ENCODE results near the gene INAVA. TPM values are rescaled to one million over a fixed set of nuclear protein-coding genes. Genes with fewer than 3 reads are reported as not detected.
"Not testable (repeated sequence)": the region's sequence is repeated elsewhere in the genome, so short reads cannot be mapped to it uniquely, and the experiment has no call there.

The INAVA gene
- total and polyA plus RNA-seq, 2 donors = 2.7 to 6.4 TPM

GRCh38 chr1:200907611-200908097, 13.0 kb downstream of the INAVA start:
- peaks cover 0 to 1% of the 10 kb centered on the region in 2 donors for H3K9me3 ChIP-seq (ENCODE audit: control insufficient read depth in 2 of 2, insufficient read depth in 1 of 2, low read length in 1 of 2)
- H3K27ac ChIP-seq (ENCODE audit: low read depth in 1 of 2, low read length in 1 of 2) = no peak overlapping the region
- no peak for DNase-seq (ENCODE audit: low read depth in 6 of 9, low spot score in 9 of 9)
- H3K27me3 ChIP-seq (ENCODE audit: control insufficient read depth in 2 of 2, insufficient read depth in 1 of 2, low read length in 1 of 2) = peaks cover 0 to 2% of the 10 kb centered on the region in 2 donors
- peaks cover 0 to 7% of the 10 kb centered on the region in 2 donors for H3K4me1 ChIP-seq (ENCODE audit: control insufficient read depth in 2 of 2, insufficient read depth in 2 of 2, low read length in 2 of 2)
- H3K4me3 ChIP-seq (ENCODE audit: low read length in 2 of 2) = no peak overlapping the region
- H3K36me3 ChIP-seq (ENCODE audit: control insufficient read depth in 2 of 2, insufficient read depth in 2 of 2, low read length in 1 of 2) = no peaks in the 10 kb centered on the region
- WGBS = 92% methylated on average over 5 of the region's 5 CpGs

DNA sequence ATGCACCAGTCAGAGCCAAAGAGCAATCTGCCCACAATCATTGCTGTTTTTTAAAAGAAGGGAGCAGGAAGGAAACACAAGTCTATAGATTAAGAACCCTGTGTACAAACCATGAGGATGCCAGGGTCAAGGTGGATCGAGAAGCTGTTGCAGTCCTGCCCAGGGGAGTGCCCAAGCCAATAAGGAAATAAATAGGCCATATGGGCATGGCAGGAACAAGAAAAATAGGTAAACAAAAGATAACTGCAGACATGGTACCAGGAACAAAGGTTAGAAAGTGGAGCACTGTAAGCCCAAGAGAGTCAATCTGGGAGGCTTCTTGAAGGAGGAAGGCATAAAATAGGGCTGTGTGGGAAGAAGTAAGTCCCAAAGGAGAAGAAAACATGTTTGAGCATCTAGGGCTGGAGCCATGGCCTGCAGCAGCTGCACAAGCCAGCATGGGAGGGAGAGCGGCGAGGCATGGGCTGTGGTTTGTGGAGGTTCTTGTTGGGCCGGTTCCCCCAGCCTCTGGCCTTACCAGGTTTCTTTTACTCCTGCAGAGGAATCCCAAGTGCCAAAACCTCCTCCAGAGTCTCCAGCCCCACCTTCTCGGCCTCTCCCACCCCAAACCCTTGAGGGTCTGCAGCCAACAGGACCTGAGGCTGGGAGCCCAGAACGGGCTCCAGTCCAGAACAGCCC, 13.6 kb downstream of the INAVA start:
- Histone ChIP-seq H3K27me3 (ENCODE audit: control insufficient read depth in 2 of 2, insufficient read depth in 1 of 2, low read length in 1 of 2) (peaks cover 0 to 2% of the 10 kb centered on the region in 2 donors), H3K4me1 (ENCODE audit: control insufficient read depth in 2 of 2, insufficient read depth in 2 of 2, low read length in 2 of 2) (peaks cover 0 to 7% of the 10 kb centered on the region in 2 donors), H3K27ac (ENCODE audit: low read depth in 1 of 2, low read length in 1 of 2) (no peak overlapping the region), H3K4me3 (ENCODE audit: low read length in 2 of 2) (no peak overlapping the region), H3K9me3 (ENCODE audit: control insufficient read depth in 2 of 2, insufficient read depth in 1 of 2, low read length in 1 of 2) (peaks cover 0 to 1% of the 10 kb centered on the region in 2 donors), H3K36me3 (ENCODE audit: control insufficient read depth in 2 of 2, insufficient read depth in 2 of 2, low read length in 1 of 2) (no peaks in the 10 kb centered on the region)
- 95% methylated on average over 6 of the region's 6 CpGs for WGBS
- DNase-seq (ENCODE audit: low read depth in 6 of 9, low spot score in 9 of 9) = no peak

DNA sequence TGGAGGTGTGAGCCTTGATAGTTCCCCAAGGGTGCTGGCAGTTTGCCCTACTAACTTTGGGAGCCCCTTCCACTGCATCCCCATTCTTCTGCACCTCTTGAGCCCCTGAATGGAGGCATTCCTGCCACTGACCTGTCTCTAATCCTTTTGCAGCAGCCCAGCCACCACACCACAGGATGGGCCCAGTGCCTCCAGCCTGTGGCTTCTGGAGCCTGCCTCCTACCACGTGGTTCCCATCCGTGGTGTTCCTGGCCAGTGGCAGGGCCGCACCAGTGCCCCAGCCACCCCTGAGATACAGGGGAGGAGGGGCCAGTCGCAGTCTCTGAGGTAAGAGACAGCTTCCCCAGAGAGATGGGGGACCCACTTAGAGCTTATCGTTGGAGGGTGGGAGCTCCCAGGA, 14.4 kb downstream of the INAVA start:
- no peak overlapping the region for H3K27ac ChIP-seq (ENCODE audit: low read depth in 1 of 2, low read length in 1 of 2)
- peaks cover 0 to 1% of the 10 kb centered on the region in 2 donors for H3K9me3 ChIP-seq (ENCODE audit: control insufficient read depth in 2 of 2, insufficient read depth in 1 of 2, low read length in 1 of 2)
- H3K27me3 ChIP-seq (ENCODE audit: control insufficient read depth in 2 of 2, insufficient read depth in 1 of 2, low read length in 1 of 2) = peaks cover 0 to 2% of the 10 kb centered on the region in 2 donors
- no peaks in the 10 kb centered on the region for H3K36me3 ChIP-seq (ENCODE audit: control insufficient read depth in 2 of 2, insufficient read depth in 2 of 2, low read length in 1 of 2)
- WGBS = 88% methylated on average over 5 of the region's 5 CpGs
- no peak overlapping the region for H3K4me3 ChIP-seq (ENCODE audit: low read length in 2 of 2)
- H3K4me1 ChIP-seq (ENCODE audit: control insufficient read depth in 2 of 2, insufficient read depth in 2 of 2, low read length in 2 of 2) = peaks cover 0 to 7% of the 10 kb centered on the region in 2 donors
- no peak for DNase-seq (ENCODE audit: low read depth in 6 of 9, low spot score in 9 of 9)

DNA sequence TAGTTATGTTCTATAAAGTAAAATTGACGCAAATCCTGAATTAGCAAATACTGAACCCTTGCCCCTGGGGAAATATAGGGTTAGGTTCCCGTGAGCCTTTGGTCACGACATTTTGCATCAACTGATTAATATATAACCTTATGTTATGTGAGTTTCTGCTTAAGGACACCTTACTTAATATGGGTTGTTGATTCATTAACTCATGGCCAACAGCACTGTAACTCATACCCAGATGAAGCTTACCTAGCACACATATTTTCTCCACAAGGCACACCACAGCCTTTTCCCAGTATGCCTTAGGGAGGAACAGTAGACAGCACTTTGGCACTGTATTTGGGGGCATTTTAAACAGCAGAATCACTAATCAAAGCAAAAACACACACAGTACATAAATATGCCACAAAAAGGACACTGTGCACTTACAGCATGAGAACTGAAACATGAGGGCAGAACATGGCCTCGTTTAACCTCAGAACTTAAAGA, 15.1 kb downstream of the INAVA start:
- H3K27ac ChIP-seq (ENCODE audit: low read depth in 1 of 2, low read length in 1 of 2) = no peak overlapping the region
- H3K36me3 ChIP-seq (ENCODE audit: control insufficient read depth in 2 of 2, insufficient read depth in 2 of 2, low read length in 1 of 2) = no peaks in the 10 kb centered on the region
- peaks cover 0 to 1% of the 10 kb centered on the region in 2 donors for H3K9me3 ChIP-seq (ENCODE audit: control insufficient read depth in 2 of 2, insufficient read depth in 1 of 2, low read length in 1 of 2)
- H3K27me3 ChIP-seq (ENCODE audit: control insufficient read depth in 2 of 2, insufficient read depth in 1 of 2, low read length in 1 of 2) = peaks cover 0 to 2% of the 10 kb centered on the region in 2 donors
- WGBS = 84% methylated on average over 4 of the region's 4 CpGs
- no peak overlapping the region for H3K4me3 ChIP-seq (ENCODE audit: low read length in 2 of 2)
- no peak for DNase-seq (ENCODE audit: low read depth in 6 of 9, low spot score in 9 of 9)
- H3K4me1 ChIP-seq (ENCODE audit: control insufficient read depth in 2 of 2, insufficient read depth in 2 of 2, low read length in 2 of 2) = peaks cover 0 to 7% of the 10 kb centered on the region in 2 donors

- H3K4me3 ChIP-seq (ENCODE audit: low read length in 2 of 2) = no peak overlapping the region
- H3K27ac ChIP-seq (ENCODE audit: low read depth in 1 of 2, low read length in 1 of 2) = no peak overlapping the region
- no peak for DNase-seq (ENCODE audit: low read depth in 6 of 9, low spot score in 9 of 9)
- WGBS = 96% methylated on average over 24 of the region's 24 CpGs
- H3K36me3 ChIP-seq (ENCODE audit: control insufficient read depth in 2 of 2, insufficient read depth in 2 of 2, low read length in 1 of 2) = no peaks in the 10 kb centered on the region
- peaks cover 0 to 6% of the 10 kb centered on the region in 2 donors for H3K4me1 ChIP-seq (ENCODE audit: control insufficient read depth in 2 of 2, insufficient read depth in 2 of 2, low read length in 2 of 2)
- peaks cover 0 to 2% of the 10 kb centered on the region in 2 donors for H3K27me3 ChIP-seq (ENCODE audit: control insufficient read depth in 2 of 2, insufficient read depth in 1 of 2, low read length in 1 of 2)
- peaks cover 1 to 3% of the 10 kb centered on the region in 2 donors for H3K9me3 ChIP-seq (ENCODE audit: control insufficient read depth in 2 of 2, insufficient read depth in 1 of 2, low read length in 1 of 2)
Measured at GRCh38 chr1:200911361-200911760, 16.7 kb downstream of the INAVA start.

DNA sequence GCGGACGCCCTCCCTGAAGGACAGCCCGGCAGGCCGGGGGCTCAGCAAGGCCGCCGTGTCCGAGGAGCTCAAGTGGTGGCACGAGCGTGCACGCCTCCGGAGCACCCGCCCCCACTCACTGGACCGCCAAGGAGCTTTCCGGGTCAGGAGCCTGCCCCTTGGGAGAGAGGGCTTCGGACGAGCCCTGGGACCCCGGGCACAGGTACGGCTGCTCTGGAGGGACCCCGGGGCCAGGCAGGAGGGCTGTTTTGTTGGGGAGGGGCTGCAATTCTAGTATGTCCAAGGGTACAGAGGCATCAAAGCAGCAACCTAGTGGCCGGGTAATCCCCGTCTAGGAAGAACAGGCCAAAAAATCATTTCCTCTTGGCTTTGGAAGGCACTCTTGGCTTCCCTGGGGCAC, 17.2 kb downstream of the INAVA start:
- H3K4me3 ChIP-seq (ENCODE audit: low read length in 2 of 2); H3K36me3 ChIP-seq (ENCODE audit: control insufficient read depth in 2 of 2, insufficient read depth in 2 of 2, low read length in 1 of 2); H3K4me1 ChIP-seq (ENCODE audit: control insufficient read depth in 2 of 2, insufficient read depth in 2 of 2, low read length in 2 of 2); H3K9me3 ChIP-seq (ENCODE audit: control insufficient read depth in 2 of 2, insufficient read depth in 1 of 2, low read length in 1 of 2); DNase-seq (ENCODE audit: low read depth in 6 of 9, low spot score in 9 of 9); H3K27ac ChIP-seq (ENCODE audit: low read depth in 1 of 2, low read length in 1 of 2); H3K27me3 ChIP-seq (ENCODE audit: control insufficient read depth in 2 of 2, insufficient read depth in 1 of 2, low read length in 1 of 2): not testable (repeated sequence)
- whole genome bisulfite sequencing = 91% methylated on average over 15 of the region's 21 CpGs

- Histone ChIP-seq H3K4me1 (ENCODE audit: control insufficient read depth in 2 of 2, insufficient read depth in 2 of 2, low read length in 2 of 2) (no peaks in the 10 kb centered on the region), H3K27me3 (ENCODE audit: control insufficient read depth in 2 of 2, insufficient read depth in 1 of 2, low read length in 1 of 2) (peaks cover 0 to 2% of the 10 kb centered on the region in 2 donors), H3K4me3 (ENCODE audit: low read length in 2 of 2) (no peak overlapping the region), H3K27ac (ENCODE audit: low read depth in 1 of 2, low read length in 1 of 2) (no peak overlapping the region), H3K9me3 (ENCODE audit: control insufficient read depth in 2 of 2, insufficient read depth in 1 of 2, low read length in 1 of 2) (peaks cover 1 to 3% of the 10 kb centered on the region in 2 donors), H3K36me3 (ENCODE audit: control insufficient read depth in 2 of 2, insufficient read depth in 2 of 2, low read length in 1 of 2) (no peaks in the 10 kb centered on the region)
- WGBS = 94% methylated on average over 13 of the region's 13 CpGs
- DNase-seq (ENCODE audit: low read depth in 6 of 9, low spot score in 9 of 9) = no peak
Measured at GRCh38 chr1:200912737-200913407, 18.2 kb downstream of the INAVA start.

GRCh38 chr1:200916152-200916551, 21.5 kb downstream of the INAVA start:
- no peaks in the 10 kb centered on the region for H3K4me1 ChIP-seq (ENCODE audit: control insufficient read depth in 2 of 2, insufficient read depth in 2 of 2, low read length in 2 of 2)
- no peak overlapping the region for H3K27ac ChIP-seq (ENCODE audit: low read depth in 1 of 2, low read length in 1 of 2)
- WGBS = 70% methylated on average over 22 of the region's 22 CpGs
- H3K9me3 ChIP-seq (ENCODE audit: control insufficient read depth in 2 of 2, insufficient read depth in 1 of 2, low read length in 1 of 2) = peaks cover 0 to 3% of the 10 kb centered on the region in 2 donors
- DNase-seq (ENCODE audit: low read depth in 6 of 9, low spot score in 9 of 9) = no peak
- no peaks in the 10 kb centered on the region for H3K27me3 ChIP-seq (ENCODE audit: control insufficient read depth in 2 of 2, insufficient read depth in 1 of 2, low read length in 1 of 2)
- no peaks in the 10 kb centered on the region for H3K36me3 ChIP-seq (ENCODE audit: control insufficient read depth in 2 of 2, insufficient read depth in 2 of 2, low read length in 1 of 2)
- no peak overlapping the region for H3K4me3 ChIP-seq (ENCODE audit: low read length in 2 of 2)

DNA sequence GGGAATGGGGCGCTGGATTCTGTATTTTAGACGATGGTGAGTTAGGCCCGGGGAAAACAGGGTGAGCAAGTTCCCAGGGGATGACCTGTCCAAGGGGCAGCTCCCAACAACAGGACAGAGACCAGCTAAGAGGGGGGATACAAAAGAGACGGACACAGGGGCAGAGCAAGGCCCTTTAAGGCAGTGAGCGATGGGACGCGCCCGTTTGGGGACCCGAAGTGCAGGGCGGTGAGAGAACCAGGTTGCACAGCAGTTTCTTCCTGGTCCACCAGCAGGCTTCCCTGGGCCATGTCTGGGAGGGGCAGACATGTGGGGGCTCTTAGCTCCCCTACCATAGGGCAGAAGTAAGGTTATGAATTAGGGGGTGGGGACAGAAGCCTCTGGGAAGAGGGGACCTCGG, 22.0 kb downstream of the INAVA start:
- Histone ChIP-seq H3K4me3 (ENCODE audit: low read length in 2 of 2) (no peak overlapping the region), H3K36me3 (ENCODE audit: control insufficient read depth in 2 of 2, insufficient read depth in 2 of 2, low read length in 1 of 2) (no peaks in the 10 kb centered on the region), H3K9me3 (ENCODE audit: control insufficient read depth in 2 of 2, insufficient read depth in 1 of 2, low read length in 1 of 2) (peaks cover 0 to 3% of the 10 kb centered on the region in 2 donors), H3K27me3 (ENCODE audit: control insufficient read depth in 2 of 2, insufficient read depth in 1 of 2, low read length in 1 of 2) (no peaks in the 10 kb centered on the region), H3K4me1 (ENCODE audit: control insufficient read depth in 2 of 2, insufficient read depth in 2 of 2, low read length in 2 of 2) (no peaks in the 10 kb centered on the region), H3K27ac (ENCODE audit: low read depth in 1 of 2, low read length in 1 of 2) (no peak overlapping the region)
- 93% methylated on average over 11 of the region's 11 CpGs for WGBS
- no peak for DNase-seq (ENCODE audit: low read depth in 6 of 9, low spot score in 9 of 9)

Measured in thymus (tissue), 11 donors.